Liver (tissue), 9 donors: Measurements from ENCODE around the gene ABTB2. TPM values are rescaled to one million over a fixed set of nuclear protein-coding genes. Genes with fewer than 3 reads are reported as not detected.

ENCODE experiments used
- DNase-seq: peaks from one replicate; pipeline ENCODE4 v3.0.0-alpha.2; 2017; ENCODE audit warnings: low spot score
- H3K27ac ChIP-seq, 2 donors: one replicate each; pipeline ENCODE4 v1.7.0; 2013; ENCODE audit warnings: inconsistent platforms in 2 of 2, low read length in 2 of 2, control low read depth in 1 of 2, low read depth in 1 of 2, mild to moderate bottlenecking in 1 of 2
- H3K27me3 ChIP-seq, 4 donors: one replicate each; pipeline versions ENCODE4 v1.6.1 to v1.7.0; 2013; ENCODE audit warnings: low read length in 3 of 4, inconsistent platforms in 1 of 4, mild to moderate bottlenecking in 1 of 4, moderate library complexity in 1 of 4; ENCODE audit not compliant: control insufficient read depth in 4 of 4, insufficient read depth in 4 of 4
- H3K36me3 ChIP-seq, 4 donors: one replicate each; pipeline versions ENCODE4 v1.6.1 to v1.7.0; 2013; ENCODE audit warnings: low read length in 3 of 4, mild to moderate bottlenecking in 3 of 4, low read depth in 1 of 4, moderate library complexity in 1 of 4; ENCODE audit not compliant: control insufficient read depth in 4 of 4, insufficient read depth in 3 of 4
- H3K4me1 ChIP-seq, 4 donors: one replicate each; pipeline versions ENCODE4 v1.6.1 to v1.7.0; 2013; ENCODE audit warnings: low read length in 3 of 4, mild to moderate bottlenecking in 3 of 4, moderate library complexity in 1 of 4; ENCODE audit not compliant: control insufficient read depth in 4 of 4, insufficient read depth in 4 of 4
- H3K4me3 ChIP-seq, 3 donors: one replicate each; pipeline versions ENCODE4 v1.6.1 to v1.7.0; 2013; ENCODE audit warnings: low read length in 3 of 3, control low read depth in 1 of 3, low read depth in 1 of 3, mild to moderate bottlenecking in 1 of 3
- H3K9ac ChIP-seq, 2 donors: one replicate each; pipeline ENCODE4 v1.7.0; 2013; ENCODE audit warnings: low read length in 2 of 2, mild to moderate bottlenecking in 2 of 2, moderate library complexity in 2 of 2, control low read depth in 1 of 2, low read depth in 1 of 2
- H3K9me3 ChIP-seq, 4 donors: one replicate each; pipeline versions ENCODE4 v1.6.1 to v1.7.0; 2013; ENCODE audit warnings: low read length in 3 of 4; ENCODE audit not compliant: control insufficient read depth in 4 of 4
- CTCF ChIP-seq: fragments of 150-350 bp; IDR thresholded peaks from 2 replicates; pipeline ENCODE4 v1.5.1; 2017; ENCODE audit warnings: improper control_type of control experiment, low read depth, low read length; ENCODE audit not compliant: missing input control
- EGR1 ChIP-seq, 2 donors: IDR thresholded peaks; 2 replicates each; pipeline ENCODE4 v1.6.1; 2016 to 2018; ENCODE audit warnings: antibody characterized with exemption in 2 of 2, low read depth in 2 of 2
- FOXA2 ChIP-seq: IDR thresholded peaks from 2 replicates; pipeline ENCODE4 v1.6.1; 2016; ENCODE audit warnings: antibody characterized with exemption
- GABPA ChIP-seq, 2 donors: IDR thresholded peaks in 1 of 2; conservative IDR thresholded peaks in 1 of 2; 2 replicates each; pipeline ENCODE4 v1.6.1; 2016; ENCODE audit warnings: antibody characterized with exemption in 2 of 2, mild to moderate bottlenecking in 1 of 2, moderate library complexity in 1 of 2
- JUND ChIP-seq, 2 donors: IDR thresholded peaks; 2 replicates each; pipeline ENCODE4 v1.6.1; 2016; ENCODE audit warnings: antibody characterized with exemption in 2 of 2
- MAX ChIP-seq: IDR thresholded peaks from 2 replicates; pipeline ENCODE4 v1.6.1; 2016; ENCODE audit warnings: antibody characterized with exemption
- NR2F2 ChIP-seq: IDR thresholded peaks from 2 replicates; pipeline ENCODE4 v1.6.1; 2016; ENCODE audit warnings: antibody characterized with exemption
- REST ChIP-seq: IDR thresholded peaks from 2 replicates; pipeline ENCODE4 v1.6.1; 2016; ENCODE audit warnings: antibody characterized with exemption, mild to moderate bottlenecking
- RXRA ChIP-seq, 2 donors: IDR thresholded peaks; 2 replicates each; pipeline ENCODE4 v1.6.1; 2017 to 2018; ENCODE audit warnings: antibody characterized with exemption in 2 of 2, mild to moderate bottlenecking in 1 of 2
- SP1 ChIP-seq: IDR thresholded peaks from 2 replicates; pipeline ENCODE4 v1.6.1; 2018; ENCODE audit warnings: antibody characterized with exemption, mild to moderate bottlenecking
- TAF1 ChIP-seq: conservative IDR thresholded peaks from 2 replicates; pipeline ENCODE4 v1.6.1; 2016; ENCODE audit warnings: antibody characterized with exemption, mild to moderate bottlenecking
- YY1 ChIP-seq: IDR thresholded peaks from 2 replicates; pipeline ENCODE4 v1.6.1; 2016; ENCODE audit warnings: antibody characterized with exemption, mild to moderate bottlenecking
- ZBTB33 ChIP-seq: IDR thresholded peaks from 2 replicates; pipeline ENCODE4 v1.6.1; 2016; ENCODE audit warnings: antibody characterized with exemption
- WGBS: extraction: QIAGEN DNeasy Blood & Tissue Kit; methylation state at CpG from one replicate; pipeline ENCODE4 v1.1.7; 2013; 5-methylcytosine and 5-hydroxymethylcytosine counted together
- polyA plus RNA-seq, 2 donors: library from polyadenylated mRNA; stranded (reverse) in 1 of 2; unstranded in 1 of 2; fragments of 200-250 nt in 1 of 2; fragments of >200 nt in 1 of 2; fragmentation: Nextera tagmentation in 1 of 2; extraction: Ambion mirVana in 1 of 2; gene quantifications; one replicate each; pipeline versions ENCODE4 v1.2.1 to v1.2.3, GENCODE V29; 2013 to 2015
- total RNA-seq, 2 donors: library from RNA; depleted of rRNA; stranded (reverse); fragments of >200 nt; gene quantifications; one replicate each; pipeline ENCODE4 v1.2.3, GENCODE V29; 2014
- donor health status: healthy.
- donor health status: healthy.
- donor health status: healthy.
- donor health status: healthy.
- donor health status: healthy.

Gene ABTB2
- total and polyA plus RNA-seq, 4 donors = 2.4 to 8.9 (median 6.1) TPM

- no peak overlapping the region for H3K27ac ChIP-seq
- H3K27me3 ChIP-seq = no peaks in the 10 kb centered on the region
- WGBS = 91% methylated on average over 9 of the region's 9 CpGs
- no peaks in the 10 kb centered on the region for H3K9me3 ChIP-seq
- H3K9ac ChIP-seq = no peak overlapping the region
- TF ChIP-seq GABPA (IDR thresholded peaks at IDR 0.05 in 1 of 2, conservative IDR thresholded peaks at IDR 0.05 in 1 of 2) = no peak
- TF ChIP-seq SP1 = no peak
- TF ChIP-seq REST = no peak
- peaks cover 0 to 6% (median 0%) of the 10 kb centered on the region in 4 donors for H3K4me1 ChIP-seq
- no peaks in the 10 kb centered on the region for H3K36me3 ChIP-seq
- no peak for DNase-seq
- H3K4me3 ChIP-seq = no peak overlapping the region
These were observed 121.2 kb downstream of the ABTB2 start for GRCh38 chr11:34236572-34236971.

GRCh38 chr11:34235591-34236071, 122.2 kb downstream of the ABTB2 start:
- H3K36me3 ChIP-seq = no peaks in the 10 kb centered on the region
- H3K9me3 ChIP-seq = no peaks in the 10 kb centered on the region
- WGBS = 94% methylated on average over 7 of the region's 7 CpGs
- H3K9ac ChIP-seq = no peak overlapping the region
- no peak for DNase-seq
- no peak overlapping the region for H3K4me3 ChIP-seq
- no peaks in the 10 kb centered on the region for H3K27me3 ChIP-seq
- H3K4me1 ChIP-seq = peaks cover 0 to 6% (median 0%) of the 10 kb centered on the region in 4 donors
- no peak overlapping the region for H3K27ac ChIP-seq
- no peak for TF ChIP-seq FOXA2
- TF ChIP-seq SP1 = no peak
- no peak for TF ChIP-seq ZBTB33
- no peak for TF ChIP-seq RXRA (IDR thresholded peaks at IDR 0.05)
- TF ChIP-seq YY1 = no peak
- no peak for TF ChIP-seq JUND (IDR thresholded peaks at IDR 0.05)
- TF ChIP-seq EGR1 (IDR thresholded peaks at IDR 0.05; ENCODE audit: low read depth in 2 of 2) = no peak
- no peak for TF ChIP-seq TAF1
- no peak for TF ChIP-seq CTCF
- TF ChIP-seq MAX = no peak
- TF ChIP-seq NR2F2 = no peak
